Liver (tissue), 3 donors: Measurements from ENCODE around the gene RBM45.

Experiments used
- JUND ChIP-seq, 2 donors: IDR thresholded peaks; 2 replicates each; pipeline ENCODE4 v1.6.1; 2016; ENCODE audit warnings: antibody characterized with exemption in 2 of 2
- YY1 ChIP-seq: IDR thresholded peaks from 2 replicates; pipeline ENCODE4 v1.6.1; 2016; ENCODE audit warnings: antibody characterized with exemption, mild to moderate bottlenecking
- TF ChIP-seq, protein P1 (sequence below): fragments of 150-350 bp; IDR thresholded peaks from 2 replicates; pipeline ENCODE4 v1.5.1; 2017; ENCODE audit warnings: improper control_type of control experiment, low read depth, low read length; ENCODE audit not compliant: missing input control
- donor health status: healthy.
- donor health status: healthy.

DNA sequence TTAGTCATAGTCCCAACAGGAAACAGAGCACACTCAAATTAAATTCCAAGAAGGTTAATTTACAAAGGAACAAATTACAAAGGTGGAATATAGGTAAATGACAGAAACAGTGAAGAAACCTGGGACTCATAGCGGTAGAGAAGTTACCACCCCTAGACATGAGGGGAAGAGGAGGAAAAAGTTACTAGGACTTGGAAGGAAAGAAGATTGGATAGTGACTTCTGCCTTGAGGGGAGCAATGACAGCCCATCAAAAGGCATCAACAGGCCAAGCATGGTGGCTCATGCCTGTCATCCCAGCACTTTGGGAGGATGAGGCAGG lies 37.3 kb upstream of the RBM45 start:
- TF ChIP-seq JUND (IDR thresholded peaks at IDR 0.05) (no peak), YY1 (no peak)
- TF ChIP-seq, protein P1, sequence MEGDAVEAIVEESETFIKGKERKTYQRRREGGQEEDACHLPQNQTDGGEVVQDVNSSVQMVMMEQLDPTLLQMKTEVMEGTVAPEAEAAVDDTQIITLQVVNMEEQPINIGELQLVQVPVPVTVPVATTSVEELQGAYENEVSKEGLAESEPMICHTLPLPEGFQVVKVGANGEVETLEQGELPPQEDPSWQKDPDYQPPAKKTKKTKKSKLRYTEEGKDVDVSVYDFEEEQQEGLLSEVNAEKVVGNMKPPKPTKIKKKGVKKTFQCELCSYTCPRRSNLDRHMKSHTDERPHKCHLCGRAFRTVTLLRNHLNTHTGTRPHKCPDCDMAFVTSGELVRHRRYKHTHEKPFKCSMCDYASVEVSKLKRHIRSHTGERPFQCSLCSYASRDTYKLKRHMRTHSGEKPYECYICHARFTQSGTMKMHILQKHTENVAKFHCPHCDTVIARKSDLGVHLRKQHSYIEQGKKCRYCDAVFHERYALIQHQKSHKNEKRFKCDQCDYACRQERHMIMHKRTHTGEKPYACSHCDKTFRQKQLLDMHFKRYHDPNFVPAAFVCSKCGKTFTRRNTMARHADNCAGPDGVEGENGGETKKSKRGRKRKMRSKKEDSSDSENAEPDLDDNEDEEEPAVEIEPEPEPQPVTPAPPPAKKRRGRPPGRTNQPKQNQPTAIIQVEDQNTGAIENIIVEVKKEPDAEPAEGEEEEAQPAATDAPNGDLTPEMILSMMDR = no peak
